HG03060 (cell line): ENCODE measurements around the gene RAPGEF2.
"Not testable (repeated sequence)": the region's sequence is repeated elsewhere in the genome, so short reads cannot be mapped to it uniquely, and the experiment has no call there.

Experiments
- ATAC-seq: cut with Tn5 transposase; IDR thresholded peaks from one replicate; pipeline ENCODE4 v1.9.1; 2021; ENCODE audit warnings: low read depth, moderate number of reproducible peaks; ENCODE audit not compliant: unreplicated experiment

The RAPGEF2 gene

DNA sequence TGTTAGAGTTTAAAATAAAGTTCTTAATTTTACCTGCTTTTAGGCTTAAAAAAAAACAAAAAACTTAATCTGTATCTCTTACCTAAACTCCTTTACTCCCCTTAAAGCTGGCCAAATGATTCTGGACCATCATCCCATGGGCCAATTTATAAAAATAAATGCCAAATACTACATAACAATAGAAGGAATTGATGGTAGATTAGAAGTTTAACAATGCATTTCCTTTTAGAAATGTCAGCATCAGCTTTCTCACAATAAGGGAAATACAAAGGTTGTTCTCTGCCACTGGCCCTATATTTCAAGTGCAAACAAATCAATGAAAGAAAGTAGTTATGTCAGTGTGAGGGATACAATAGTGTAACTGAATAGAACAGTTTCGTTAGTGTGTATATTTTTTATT lies 5.7 kb upstream of the RAPGEF2 start:
- no peak for ATAC-seq

DNA sequence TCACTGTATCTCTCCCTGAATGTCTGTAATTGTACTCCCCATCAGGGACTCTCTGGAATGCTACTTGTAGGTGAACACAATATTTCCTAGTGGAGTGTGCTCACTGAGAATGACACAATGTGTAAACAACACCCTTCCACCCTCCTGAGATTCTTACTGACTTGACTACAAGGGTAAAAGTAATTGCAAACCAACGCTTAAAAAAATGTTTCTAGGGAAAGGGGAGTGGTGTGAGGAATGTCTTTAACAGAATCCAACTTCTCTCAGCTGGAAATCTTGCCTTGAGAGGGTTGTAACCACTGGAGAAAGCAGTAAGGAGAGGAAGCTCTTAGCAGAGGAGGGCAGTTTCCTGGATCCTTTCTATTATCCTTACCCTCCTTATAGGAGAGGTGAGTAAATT lies 5.1 kb upstream of the RAPGEF2 start:
- no peak for ATAC-seq

DNA sequence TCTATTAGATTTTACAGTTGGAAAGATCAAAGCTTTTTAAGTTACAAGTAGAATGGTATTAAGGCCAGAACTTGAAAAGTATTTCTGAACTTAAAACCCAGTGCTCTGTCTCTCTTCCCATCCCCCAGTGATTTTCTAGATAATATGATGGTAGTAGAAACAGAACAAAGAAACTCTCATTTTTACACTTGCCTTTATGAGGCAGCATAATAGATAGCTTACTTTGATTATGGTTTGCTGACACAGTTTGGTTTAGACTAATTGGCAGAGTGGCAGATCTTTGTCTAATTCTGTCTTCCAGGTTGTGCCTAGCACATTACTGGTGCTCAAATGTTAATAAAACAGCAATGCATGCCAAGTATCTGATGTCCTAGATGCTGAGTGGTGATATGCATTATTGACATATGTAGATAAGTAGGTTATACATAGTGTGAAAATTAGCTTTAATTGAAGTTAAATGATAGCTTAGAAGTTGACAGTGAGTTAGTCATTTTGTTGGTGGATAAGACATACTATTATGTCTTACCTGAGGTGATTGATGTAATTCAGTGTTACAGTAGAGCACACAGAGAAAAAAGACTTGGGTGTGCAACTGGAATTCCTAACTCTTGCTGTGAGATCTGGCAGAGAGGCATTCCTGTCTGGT lies 4.3 kb upstream of the RAPGEF2 start:
- no peak for ATAC-seq

DNA sequence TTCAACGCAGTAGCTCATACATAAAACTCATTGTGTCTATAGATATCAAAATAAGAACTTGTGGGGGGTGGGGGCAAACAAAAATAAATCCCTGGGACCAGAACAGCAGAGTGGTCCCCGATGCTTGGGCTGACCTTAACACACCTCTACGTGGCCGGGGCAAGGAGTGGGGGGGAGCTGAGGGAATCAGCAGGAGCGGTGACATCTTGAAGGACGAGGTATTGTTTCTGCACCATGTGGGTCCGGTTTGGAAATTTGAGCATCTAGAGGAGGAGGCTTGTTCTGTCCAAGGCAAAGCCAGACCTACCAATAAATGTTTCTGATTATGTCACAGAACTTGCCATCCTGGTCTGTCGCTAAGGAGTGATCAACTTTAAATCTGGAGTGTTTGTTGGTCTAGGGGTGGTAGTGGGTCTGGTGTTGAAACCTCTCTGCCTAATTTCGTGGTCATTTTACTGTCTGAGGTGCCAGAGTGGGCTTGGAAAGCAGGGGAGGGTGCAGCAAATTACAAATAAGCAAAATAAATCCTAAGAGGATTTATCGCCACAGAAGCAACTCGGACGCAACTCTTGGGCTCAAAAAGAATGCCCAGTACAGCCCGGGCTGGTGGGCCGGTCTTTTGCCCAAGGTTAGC lies 774 bp upstream of the RAPGEF2 start:
- no peak for ATAC-seq

DNA sequence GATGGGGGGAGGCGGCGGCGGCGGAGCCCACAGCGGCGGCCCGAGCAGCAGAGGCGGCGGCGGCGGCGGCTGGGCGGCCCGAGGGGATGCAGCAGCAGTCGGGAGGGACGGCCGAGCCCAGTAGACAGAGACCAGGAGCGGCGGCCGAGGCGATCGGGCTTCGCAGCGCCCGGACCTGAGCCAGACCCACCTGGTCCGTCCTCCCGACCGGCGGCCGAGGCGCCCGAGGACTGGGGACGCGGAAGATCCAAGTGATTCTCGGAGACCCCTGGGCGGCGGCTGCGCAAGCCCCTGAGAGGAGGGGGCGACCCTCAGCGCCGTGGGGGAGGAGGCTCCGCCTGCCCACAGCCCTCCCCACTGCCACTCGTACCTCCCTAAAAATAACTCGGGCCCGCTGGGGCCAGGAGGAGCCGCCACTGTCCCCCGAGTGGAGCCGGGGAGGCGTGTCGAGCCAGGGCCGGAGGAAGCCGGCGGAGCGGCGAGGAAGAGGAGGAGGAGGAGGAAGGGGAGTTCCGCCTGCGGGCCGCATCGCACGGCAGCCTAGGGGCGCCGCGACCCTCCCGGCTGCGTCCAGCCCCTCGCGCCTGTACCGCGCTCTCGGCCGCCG lies 608 bp downstream of the RAPGEF2 start:
- ATAC-seq: peak; percentile 6

DNA sequence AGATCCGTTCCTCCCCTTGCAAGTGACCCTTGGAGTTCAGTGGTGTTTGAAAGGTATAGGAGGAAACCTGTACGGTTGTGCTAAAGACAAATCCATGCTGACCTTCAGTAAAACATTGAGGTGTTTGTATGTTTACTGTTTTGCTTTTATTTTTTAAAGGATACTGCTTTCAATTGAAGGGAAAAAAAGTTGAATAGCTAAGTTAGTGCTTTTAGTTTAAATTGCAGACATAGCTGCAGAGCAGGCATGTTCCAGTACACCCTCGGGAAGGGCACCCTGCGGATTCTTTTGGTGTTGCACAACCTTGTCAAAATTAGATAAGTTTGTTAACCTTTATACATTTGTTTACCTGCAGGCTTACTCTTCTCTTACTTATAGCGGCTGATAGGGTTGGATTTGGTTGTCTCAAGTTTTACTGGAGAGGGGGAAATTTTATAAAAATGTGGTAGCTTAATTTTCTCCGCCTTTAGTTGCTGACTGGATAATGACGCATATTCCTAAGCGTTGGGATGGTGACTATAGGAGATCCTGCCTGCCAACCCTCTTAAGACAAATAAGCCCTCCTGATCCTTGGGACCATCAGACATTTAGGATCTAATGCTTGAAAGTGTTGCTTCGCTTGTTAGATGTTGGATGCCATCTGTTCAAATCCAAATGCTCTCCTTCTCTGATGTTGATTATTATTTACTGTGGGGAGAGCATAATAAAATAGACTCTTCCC lies 2.0 kb downstream of the RAPGEF2 start:
- no peak for ATAC-seq

DNA sequence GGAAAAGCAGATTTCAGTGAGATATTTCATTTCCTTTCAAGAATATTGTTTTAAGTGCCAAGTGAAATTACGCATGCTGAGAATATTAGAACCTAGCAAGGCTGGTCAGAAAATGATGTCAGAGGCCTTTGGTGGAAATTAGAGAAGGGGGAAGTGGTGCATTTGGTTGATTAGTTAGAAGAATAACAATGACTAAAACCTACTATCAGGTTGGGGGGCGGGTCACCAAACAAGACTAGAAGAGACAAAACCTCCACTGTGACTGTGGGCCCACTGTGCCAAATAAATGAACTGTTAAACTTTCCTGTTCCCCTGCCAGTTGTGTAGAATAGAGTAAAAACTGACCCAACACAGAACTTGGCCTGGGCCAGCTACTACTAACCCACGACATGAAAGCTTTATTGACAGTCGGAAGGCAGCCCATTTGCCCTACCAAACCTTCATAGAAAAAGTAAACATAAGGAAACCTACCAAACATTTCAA lies 2.9 kb downstream of the RAPGEF2 start:
- no peak for ATAC-seq

DNA sequence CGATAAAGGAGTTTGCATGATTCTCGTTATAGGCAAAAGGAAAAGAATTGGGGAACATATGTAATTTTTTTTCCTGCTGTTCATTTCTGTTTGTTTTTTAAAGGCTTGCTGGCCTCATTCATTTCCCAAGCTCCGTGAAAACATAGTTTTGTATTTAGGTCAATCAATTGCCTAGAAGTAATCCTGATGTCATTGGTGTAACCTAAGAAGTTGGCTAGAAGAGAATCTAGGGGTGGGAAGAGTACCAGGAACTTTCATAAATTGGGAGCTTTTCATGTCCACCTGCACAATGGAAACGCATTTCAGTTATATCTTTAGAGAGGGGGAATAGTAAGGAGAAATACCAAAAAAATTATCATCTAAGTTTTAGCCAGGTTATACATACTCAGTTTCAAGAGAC lies 3.8 kb downstream of the RAPGEF2 start:
- no peak for ATAC-seq

DNA sequence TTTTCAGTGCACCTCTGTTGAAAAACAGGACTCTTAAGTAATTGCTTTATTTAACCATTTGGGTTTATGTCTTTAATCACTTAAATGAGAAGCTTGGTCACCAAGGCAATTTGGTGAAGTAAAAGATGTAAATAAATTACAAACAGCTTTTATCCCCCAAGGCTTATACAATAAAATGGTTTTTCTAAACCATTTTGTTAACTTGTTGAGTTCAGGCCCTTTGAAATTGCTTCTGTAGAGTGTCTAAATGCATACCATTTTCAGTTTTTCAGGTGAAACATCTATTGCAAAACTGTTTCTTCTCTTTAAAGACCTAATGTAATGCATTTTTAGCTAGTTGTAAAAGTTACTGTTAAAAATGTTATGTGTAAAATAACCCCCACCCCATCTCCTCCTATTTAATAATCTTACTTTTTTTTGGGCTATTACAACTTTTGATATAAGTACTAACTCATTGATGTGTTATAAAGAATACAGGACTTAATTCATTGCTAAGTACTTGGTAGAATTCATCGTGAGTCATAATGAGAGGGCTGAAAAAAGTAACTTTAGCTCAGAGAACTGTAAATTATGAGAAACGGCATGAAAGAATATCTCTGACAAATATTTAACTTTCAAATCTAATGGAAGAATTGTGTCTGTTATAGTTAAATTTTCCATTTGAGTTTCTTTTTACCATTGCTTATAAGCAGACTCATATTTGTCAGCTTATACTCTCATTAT lies 4.5 kb downstream of the RAPGEF2 start:
- no peak for ATAC-seq

DNA sequence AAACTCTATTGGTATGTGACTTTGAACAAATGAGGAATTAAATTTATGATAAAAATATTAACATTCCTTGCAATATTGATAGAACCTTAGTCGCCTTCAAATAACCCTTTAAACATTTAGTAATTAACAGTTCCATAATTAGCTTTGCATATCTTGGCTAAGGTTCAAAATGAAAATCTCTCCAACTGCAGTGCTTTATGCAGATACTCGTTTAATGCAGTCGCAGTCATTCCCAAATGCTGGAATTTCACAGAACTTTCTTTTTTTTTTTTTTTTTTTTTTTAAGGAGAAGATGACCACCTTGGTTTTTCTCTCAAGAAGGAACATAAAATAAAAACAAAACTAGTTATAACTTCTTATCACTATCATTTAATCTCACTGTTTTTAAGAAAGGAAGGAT lies 5.2 kb downstream of the RAPGEF2 start:
- no peak for ATAC-seq

DNA sequence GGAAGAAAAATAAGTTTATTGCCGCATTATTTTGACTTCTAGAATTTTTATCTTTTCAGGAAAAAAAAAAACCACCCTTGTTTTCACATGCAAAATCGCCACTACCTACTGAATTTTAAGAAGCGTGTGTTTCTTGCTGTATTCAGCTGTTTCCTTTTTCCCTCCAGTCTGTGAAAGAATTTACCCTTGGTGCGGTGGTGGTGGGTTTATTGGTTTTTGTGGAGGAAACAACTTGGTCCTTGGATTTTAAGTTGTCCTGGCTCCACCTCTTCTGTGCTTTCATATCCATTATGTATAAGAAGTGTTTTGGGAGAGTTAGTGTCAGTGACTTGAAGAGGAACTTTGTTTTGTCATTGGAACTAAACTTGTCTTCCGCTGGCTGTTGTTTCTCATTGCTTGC lies 8.1 kb downstream of the RAPGEF2 start:
- ATAC-seq: no peak

DNA sequence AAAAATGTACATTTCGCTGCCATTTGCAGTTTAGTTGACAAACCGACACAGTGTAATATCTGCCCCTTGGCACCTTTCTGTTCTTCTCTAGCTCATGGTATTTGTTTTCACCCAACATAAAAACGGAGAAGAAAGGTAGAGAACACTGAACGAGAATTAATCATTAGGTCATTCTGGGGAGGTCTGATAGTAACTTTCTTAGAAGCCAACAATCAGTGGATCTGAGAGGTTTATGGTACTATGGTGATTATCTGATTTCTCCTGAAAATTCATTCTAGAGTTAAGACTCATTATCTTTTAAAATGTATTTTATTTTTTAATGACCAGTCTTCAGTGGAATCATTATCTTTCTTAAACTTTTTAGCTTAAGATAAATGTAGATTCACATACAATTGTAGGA lies 8.5 kb downstream of the RAPGEF2 start:
- ATAC-seq: no peak

DNA sequence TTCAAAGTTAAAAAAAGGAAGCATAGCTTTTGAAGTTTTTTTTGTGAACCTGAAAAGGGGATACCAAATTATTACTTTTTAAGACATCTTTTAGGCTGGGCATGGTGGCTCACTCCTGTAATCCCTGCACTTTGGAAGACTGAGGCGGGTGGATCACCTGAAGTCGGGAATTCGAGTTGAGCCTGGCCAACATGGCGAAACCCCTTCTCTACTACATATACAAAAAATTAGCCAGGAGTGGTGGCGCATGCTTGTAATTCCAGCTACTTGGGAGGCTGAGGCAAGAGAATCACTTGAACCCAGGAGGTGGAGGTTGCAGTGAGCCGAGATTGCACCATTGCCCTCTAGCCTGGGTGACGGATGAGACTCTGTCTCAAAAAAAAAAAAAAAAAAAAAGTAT lies 10.5 kb downstream of the RAPGEF2 start:
- ATAC-seq: not testable (repeated sequence)

DNA sequence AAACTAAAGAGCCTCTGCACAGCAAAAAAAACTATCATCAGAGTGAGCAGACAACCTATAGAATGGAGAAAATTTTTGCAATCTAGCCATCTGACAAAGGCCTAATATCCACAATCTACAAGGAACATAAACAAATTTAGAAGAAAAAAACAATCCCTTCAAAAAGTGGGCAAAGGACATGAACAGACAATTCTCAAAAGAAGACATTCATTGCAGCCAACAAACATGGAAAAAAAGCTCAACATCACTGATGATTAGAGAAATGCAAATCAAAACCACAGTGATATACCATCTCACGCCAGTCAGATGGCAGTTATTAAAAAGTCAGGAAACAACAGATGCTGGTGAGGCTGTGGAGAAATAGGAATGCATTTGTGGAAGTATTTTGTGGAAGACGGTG lies 13.2 kb downstream of the RAPGEF2 start:
- not testable (repeated sequence) for ATAC-seq

DNA sequence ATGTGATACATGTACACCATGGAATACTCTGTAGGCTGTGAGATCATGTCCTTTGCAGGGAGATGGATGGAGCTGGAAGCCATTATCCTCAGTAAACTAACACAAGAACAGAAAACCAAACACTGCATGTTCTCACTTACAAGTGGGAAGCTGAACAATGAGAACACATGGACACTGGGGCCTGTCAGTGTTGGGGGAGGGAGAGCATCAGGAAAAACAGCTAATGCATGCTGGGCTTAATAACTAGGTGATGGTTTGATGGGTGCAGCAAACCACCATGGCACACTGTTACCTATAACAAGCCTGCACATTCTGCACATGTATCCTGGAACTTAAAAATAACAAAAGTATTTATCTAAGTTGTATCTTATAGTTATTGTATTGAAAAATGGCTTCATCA lies 13.8 kb downstream of the RAPGEF2 start:
- ATAC-seq: not testable (repeated sequence)

DNA sequence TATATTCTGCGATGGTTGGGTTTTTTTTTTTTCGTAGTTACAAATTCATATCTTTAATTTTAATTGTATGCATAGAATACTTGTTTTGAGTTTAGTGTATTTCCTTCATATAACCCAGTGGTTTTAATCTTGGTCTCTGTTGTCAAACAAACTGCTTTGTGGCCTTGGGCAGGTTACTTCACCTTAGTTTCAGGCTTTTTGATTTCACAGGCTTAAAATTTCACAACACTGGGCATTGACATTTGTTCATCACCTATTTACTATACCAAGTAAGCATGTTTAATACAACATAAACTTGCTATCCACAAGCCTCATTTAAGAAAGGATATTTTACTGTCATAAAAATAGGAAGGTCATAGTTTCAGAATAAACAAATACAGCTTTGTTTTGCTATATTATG lies 14.7 kb downstream of the RAPGEF2 start:
- no peak for ATAC-seq

DNA sequence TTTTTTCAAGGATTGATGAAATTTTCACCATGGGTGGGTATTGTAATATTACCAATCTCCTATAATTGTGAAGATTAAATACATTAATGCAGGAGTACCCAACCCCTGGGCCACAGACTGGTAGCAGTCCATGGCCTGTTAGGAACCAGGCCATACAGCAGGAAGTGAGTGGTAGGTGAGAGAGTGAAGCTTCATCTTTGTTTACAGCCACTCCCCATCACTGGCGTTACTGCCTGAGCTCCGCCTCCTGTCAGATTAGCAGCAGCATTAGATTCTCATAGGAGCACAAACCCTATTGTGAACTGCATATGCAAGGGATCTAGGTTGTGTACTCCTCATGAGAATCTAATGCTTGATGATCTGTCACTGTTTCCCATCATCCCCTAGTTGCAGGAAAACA lies 15.1 kb downstream of the RAPGEF2 start:
- no peak for ATAC-seq

DNA sequence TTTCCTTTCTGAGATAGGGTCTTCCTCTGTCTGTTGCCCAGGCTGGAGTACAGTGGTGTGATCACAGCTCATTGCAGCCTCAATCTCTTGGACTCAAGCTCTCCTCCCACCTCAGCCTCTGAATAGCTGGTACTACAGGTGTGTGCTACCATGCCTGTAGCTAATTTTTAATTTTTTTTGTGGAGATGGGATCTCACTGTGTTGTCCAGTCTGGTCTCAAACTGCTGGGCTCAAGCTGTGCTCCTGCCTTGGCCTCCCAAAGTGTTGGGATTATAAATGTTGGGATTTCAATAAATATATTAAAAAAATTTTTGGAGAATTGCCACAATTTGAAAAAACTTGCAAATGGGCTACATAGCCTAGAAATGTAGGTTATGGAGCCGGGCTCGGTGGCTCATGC lies 18.5 kb downstream of the RAPGEF2 start:
- no peak for ATAC-seq

DNA sequence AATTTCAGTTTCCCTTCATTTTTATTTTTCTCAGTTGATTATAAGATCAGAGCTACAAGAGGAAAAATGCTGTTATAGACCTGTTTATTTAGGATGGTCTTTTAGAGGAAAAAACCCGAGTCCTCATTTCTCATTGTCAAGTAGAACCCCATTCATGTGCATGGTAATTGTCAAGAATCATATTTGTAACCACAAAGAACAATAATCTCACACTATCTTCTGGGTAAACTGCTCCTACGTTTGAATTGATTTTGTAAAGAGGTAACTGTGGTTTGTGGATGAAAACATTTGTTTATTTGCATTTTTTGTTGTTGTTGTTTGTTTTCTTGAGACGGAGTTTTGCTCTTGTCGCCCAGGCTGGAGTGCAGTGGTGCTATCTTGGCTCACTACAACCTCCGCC lies 23.8 kb downstream of the RAPGEF2 start:
- ATAC-seq: no peak

DNA sequence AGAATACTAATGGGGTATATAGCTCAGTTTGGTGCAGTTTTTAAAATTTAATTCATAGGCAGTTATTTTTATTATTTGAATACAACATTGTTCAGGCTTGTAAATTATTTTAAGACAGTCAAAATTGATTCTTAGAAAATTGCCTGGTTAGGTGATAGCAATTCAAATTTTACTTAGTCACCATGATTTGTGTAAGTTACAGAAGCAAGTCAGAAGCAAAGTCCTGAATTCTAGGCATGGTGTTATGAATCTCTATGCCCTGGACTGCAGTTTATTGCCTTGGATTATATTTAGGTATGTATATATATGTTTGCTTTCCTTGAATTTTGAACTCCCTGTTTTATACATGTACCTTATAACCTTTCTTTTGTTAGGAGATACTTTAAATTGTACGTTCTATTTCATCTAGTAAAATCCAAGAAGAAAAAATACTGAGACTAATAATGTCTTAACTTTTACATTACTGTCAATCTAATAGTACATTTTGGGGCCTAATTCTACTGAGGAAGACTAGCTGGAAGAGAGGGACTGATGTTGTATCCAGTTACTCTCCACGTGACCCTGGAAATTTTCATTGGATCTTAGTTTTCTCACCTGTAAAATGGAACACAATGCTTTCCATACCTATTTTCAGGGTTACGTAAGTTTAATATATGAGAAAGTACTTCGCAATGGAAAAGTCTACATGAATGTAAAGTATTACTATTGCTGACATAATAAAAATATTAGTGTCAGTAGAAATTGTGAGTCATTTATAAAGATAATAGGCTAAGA lies 25.1 kb downstream of the RAPGEF2 start:
- no peak for ATAC-seq
